ENCODE data around the gene TFDP2. TPM values are rescaled to one million over a fixed set of nuclear protein-coding genes. Genes with fewer than 3 reads are reported as not detected.

TFDP2 gene
- total and polyA plus RNA-seq, 9 of the 15 experiments (the other 6 are each of a cell fraction or from before 2014, with no cell fraction given) = 95.6 to 179 (median 126) TPM

- Histone ChIP-seq H3K4me2 (ENCODE audit: insufficient read depth, low read length) (no peak overlapping the region), H4K20me1 (replicated peaks; ENCODE audit: control insufficient read depth, insufficient read depth, low read length) (no peaks in the 10 kb centered on the region), H3K4me3 (no peak overlapping the region), H3K27ac (ENCODE audit: extremely low read depth, low read depth, low read length) (no peak overlapping the region), H2AFZ (ENCODE audit: low read depth, low read length) (no peak overlapping the region), H3K9me3 (replicated peaks; ENCODE audit: control insufficient read depth, insufficient read depth, low read depth, low read length) (no peaks in the 10 kb centered on the region), H3K79me2 (ENCODE audit: control insufficient read depth, insufficient read depth, low read length) (no peaks in the 10 kb centered on the region), H3K9ac (ENCODE audit: insufficient read depth in 1 of 2, low read depth in 2 of 2, low read length in 2 of 2) (no peak overlapping the region), H3K36me3 (ENCODE audit: control insufficient read depth, insufficient read depth, low read length) (no peaks in the 10 kb centered on the region), H3K9me1 (ENCODE audit: control insufficient read depth, insufficient read depth, low read length) (no peaks in the 10 kb centered on the region), H3K27me3 (ENCODE audit: control insufficient read depth in 2 of 2, insufficient read depth in 2 of 2, low read length in 2 of 2) (no peaks in the 10 kb centered on the region), H3K4me1 (replicated peaks in 1 of 2; ENCODE audit: control insufficient read depth in 2 of 2, insufficient read depth in 2 of 2, low read length in 2 of 2) (no peaks in the 10 kb centered on the region)
- DNase-seq (ENCODE audit: extremely low read depth in 1 of 4, low spot score in 3 of 4) (no peak), FAIRE-seq (no peak), ATAC-seq (no peak)
- no TSS peak for BruUV-seq (replicated peaks)
- in situ Hi-C loops (cut with MboI) = no loop called here
- ChIA-PET CTCF (ENCODE audit: low intra/inter-chr PET ratio) (no interaction called here), POLR2A (no interaction called here)
- WGBS (ENCODE audit: insufficient coverage, low coverage, missing lambda C conversion rate) = 21% methylated on average over 2 of the region's 2 CpGs
- intact Hi-C loops (cut with micrococcal nuclease) = no loop called here
- TF ChIP-seq ZNF707 (CRISPR knock-in tag; conservative IDR thresholded peaks at IDR 0.05) = no peak
- TF ChIP-seq ZNF316 (IDR thresholded peaks at IDR 0.05) = no peak
- no peak for TF ChIP-seq TCF7 (IDR thresholded peaks at IDR 0.05; ENCODE audit: borderline replicate concordance)
- TF ChIP-seq YY1 (IDR thresholded peaks at IDR 0.05; ENCODE audit: borderline replicate concordance in 1 of 3, control insufficient read depth in 1 of 3, extremely low read depth in 1 of 3, insufficient read depth in 3 of 3, insufficient read length in 1 of 3, insufficient replicate concordance in 2 of 3, low read depth in 1 of 3, low read length in 2 of 3) = no peak
- TF ChIP-seq PHB (CRISPR knock-in tag; IDR thresholded peaks at IDR 0.05) = no peak
- TF ChIP-seq, protein P1, sequence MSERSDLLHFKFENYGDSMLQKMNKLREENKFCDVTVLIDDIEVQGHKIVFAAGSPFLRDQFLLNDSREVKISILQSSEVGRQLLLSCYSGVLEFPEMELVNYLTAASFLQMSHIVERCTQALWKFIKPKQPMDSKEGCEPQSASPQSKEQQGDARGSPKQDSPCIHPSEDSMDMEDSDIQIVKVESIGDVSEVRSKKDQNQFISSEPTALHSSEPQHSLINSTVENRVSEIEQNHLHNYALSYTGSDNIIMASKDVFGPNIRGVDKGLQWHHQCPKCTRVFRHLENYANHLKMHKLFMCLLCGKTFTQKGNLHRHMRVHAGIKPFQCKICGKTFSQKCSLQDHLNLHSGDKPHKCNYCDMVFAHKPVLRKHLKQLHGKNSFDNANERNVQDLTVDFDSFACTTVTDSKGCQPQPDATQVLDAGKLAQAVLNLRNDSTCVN (CRISPR knock-in tag; IDR thresholded peaks at IDR 0.05) = no peak
- TF ChIP-seq ZNF212 (CRISPR knock-in tag; IDR thresholded peaks at IDR 0.05) = no peak
- no peak for TF ChIP-seq RBM17 (IDR thresholded peaks at IDR 0.05; ENCODE audit: borderline replicate concordance, low read depth, low read length)
- TF ChIP-seq PRPF4 (IDR thresholded peaks at IDR 0.05; ENCODE audit: insufficient read depth, low read depth, low read length, poor library complexity, severe bottlenecking) = no peak
- no peak for TF ChIP-seq PHB2 (IDR thresholded peaks at IDR 0.05; ENCODE audit: low read depth)
- no peak for TF ChIP-seq NFIX (CRISPR knock-in tag; IDR thresholded peaks at IDR 0.05; ENCODE audit: low read depth)
- TF ChIP-seq KLF16 (IDR thresholded peaks at IDR 0.05) = no peak
- TF ChIP-seq BRD4 (IDR thresholded peaks at IDR 0.05) = no peak
- TF ChIP-seq CCAR2 (IDR thresholded peaks at IDR 0.05; ENCODE audit: low read depth, low read length) = no peak
- no peak for TF ChIP-seq HNRNPH1 (optimal IDR thresholded peaks at IDR 0.05; ENCODE audit: low read depth, low read length)
- TF ChIP-seq SOX6 (IDR thresholded peaks at IDR 0.05) = no peak
- TF ChIP-seq, protein P2, sequence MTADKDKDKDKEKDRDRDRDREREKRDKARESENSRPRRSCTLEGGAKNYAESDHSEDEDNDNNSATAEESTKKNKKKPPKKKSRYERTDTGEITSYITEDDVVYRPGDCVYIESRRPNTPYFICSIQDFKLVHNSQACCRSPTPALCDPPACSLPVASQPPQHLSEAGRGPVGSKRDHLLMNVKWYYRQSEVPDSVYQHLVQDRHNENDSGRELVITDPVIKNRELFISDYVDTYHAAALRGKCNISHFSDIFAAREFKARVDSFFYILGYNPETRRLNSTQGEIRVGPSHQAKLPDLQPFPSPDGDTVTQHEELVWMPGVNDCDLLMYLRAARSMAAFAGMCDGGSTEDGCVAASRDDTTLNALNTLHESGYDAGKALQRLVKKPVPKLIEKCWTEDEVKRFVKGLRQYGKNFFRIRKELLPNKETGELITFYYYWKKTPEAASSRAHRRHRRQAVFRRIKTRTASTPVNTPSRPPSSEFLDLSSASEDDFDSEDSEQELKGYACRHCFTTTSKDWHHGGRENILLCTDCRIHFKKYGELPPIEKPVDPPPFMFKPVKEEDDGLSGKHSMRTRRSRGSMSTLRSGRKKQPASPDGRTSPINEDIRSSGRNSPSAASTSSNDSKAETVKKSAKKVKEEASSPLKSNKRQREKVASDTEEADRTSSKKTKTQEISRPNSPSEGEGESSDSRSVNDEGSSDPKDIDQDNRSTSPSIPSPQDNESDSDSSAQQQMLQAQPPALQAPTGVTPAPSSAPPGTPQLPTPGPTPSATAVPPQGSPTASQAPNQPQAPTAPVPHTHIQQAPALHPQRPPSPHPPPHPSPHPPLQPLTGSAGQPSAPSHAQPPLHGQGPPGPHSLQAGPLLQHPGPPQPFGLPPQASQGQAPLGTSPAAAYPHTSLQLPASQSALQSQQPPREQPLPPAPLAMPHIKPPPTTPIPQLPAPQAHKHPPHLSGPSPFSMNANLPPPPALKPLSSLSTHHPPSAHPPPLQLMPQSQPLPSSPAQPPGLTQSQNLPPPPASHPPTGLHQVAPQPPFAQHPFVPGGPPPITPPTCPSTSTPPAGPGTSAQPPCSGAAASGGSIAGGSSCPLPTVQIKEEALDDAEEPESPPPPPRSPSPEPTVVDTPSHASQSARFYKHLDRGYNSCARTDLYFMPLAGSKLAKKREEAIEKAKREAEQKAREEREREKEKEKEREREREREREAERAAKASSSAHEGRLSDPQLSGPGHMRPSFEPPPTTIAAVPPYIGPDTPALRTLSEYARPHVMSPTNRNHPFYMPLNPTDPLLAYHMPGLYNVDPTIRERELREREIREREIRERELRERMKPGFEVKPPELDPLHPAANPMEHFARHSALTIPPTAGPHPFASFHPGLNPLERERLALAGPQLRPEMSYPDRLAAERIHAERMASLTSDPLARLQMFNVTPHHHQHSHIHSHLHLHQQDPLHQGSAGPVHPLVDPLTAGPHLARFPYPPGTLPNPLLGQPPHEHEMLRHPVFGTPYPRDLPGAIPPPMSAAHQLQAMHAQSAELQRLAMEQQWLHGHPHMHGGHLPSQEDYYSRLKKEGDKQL (CRISPR knock-in tag; IDR thresholded peaks at IDR 0.05; ENCODE audit: borderline replicate concordance) = no peak
These were observed 42.8 kb downstream of the TFDP2 start for GRCh38 chr3:142106548-142106947.

Data from K562 (cell line).